ENCODE data around the gene ZFYVE26. TPM values are rescaled to one million over a fixed set of nuclear protein-coding genes. Genes with fewer than 3 reads are reported as not detected.

The ZFYVE26 gene
- polyA plus RNA-seq, 3 donors = 1.0 to 17.6 (median 2.3) TPM

GRCh38 chr14:67778792-67779191 is 37.6 kb downstream of the ZFYVE26 start:
- Histone ChIP-seq H3K4me2 (replicated peaks; ENCODE audit: extremely low read depth, low read length, poor library complexity, severe bottlenecking) (no peak overlapping the region), H3K4me3 (replicated peaks in 1 of 3; ENCODE audit: low read depth in 2 of 3, low read length in 3 of 3) (no peak overlapping the region), H3K4me1 (ENCODE audit: control insufficient read depth in 1 of 2, insufficient read depth in 2 of 2, low read length in 2 of 2) (peaks cover 0 to 5% of the 10 kb centered on the region in 2 donors), H3K9ac (ENCODE audit: insufficient read depth, low read length, poor library complexity, severe bottlenecking) (no peak overlapping the region), H3K27ac (ENCODE audit: low read depth in 1 of 2, low read length in 2 of 2) (peak overlapping the region in 1 of 2 donors; percentile 64), H2AFZ (ENCODE audit: insufficient read depth, low read depth, low read length, poor library complexity, severe bottlenecking) (no peak overlapping the region), H4K20me1 (ENCODE audit: insufficient read depth, low read length) (no peaks in the 10 kb centered on the region), H3K27me3 (ENCODE audit: control insufficient read depth in 2 of 2, insufficient read depth in 2 of 2, low read length in 2 of 2) (no peaks in the 10 kb centered on the region), H3K36me3 (replicated peaks in 1 of 2; ENCODE audit: control insufficient read depth in 1 of 2, insufficient read depth in 2 of 2, low read length in 2 of 2) (peaks cover 97 to 100% of the 10 kb centered on the region in 2 donors), H3K79me2 (ENCODE audit: insufficient read depth, low read length) (no peaks in the 10 kb centered on the region), H3K9me3 (replicated peaks in 1 of 2; ENCODE audit: control insufficient read depth in 1 of 2, insufficient read depth in 1 of 2, low read length in 2 of 2) (no peaks in the 10 kb centered on the region)
- H3K27me3 Mint-ChIP-seq (ENCODE audit: low read depth in 3 of 3) = no peaks in the 10 kb centered on the region
- intact Hi-C loops (cut with micrococcal nuclease) = no loop called here
- H3K4me3 Mint-ChIP-seq = no peak overlapping the region
- peak in 2 of 3 donors; percentile 6 to 19 for DNase-seq
- H3K4me1 Mint-ChIP-seq = peaks cover 6% of the 10 kb centered on the region
- no CpG with 5 or more reads among the region's 1 CpG for WGBS (ENCODE audit: insufficient coverage)
- H3K27ac Mint-ChIP-seq = peak overlapping the region in 6 of 7 donors; percentile 27 to 74 (median 66)
- H3K9me3 Mint-ChIP-seq = no peaks in the 10 kb centered on the region
- no peak for TF ChIP-seq CTCF (IDR thresholded peaks at IDR 0.05)
- H3K36me3 Mint-ChIP-seq = peaks cover 93 to 97% of the 10 kb centered on the region in 2 donors

- Mint-ChIP-seq H3K4me1 (peaks cover 6% of the 10 kb centered on the region), H3K36me3 (peaks cover 90 to 98% of the 10 kb centered on the region in 2 donors), H3K27ac (no peak overlapping the region), H3K4me3 (no peak overlapping the region), H3K27me3 (ENCODE audit: low read depth in 3 of 3) (no peaks in the 10 kb centered on the region), H3K9me3 (no peaks in the 10 kb centered on the region)
- intact Hi-C loops (cut with micrococcal nuclease) = no loop called here
- Histone ChIP-seq H3K36me3 (replicated peaks in 1 of 2; ENCODE audit: control insufficient read depth in 1 of 2, insufficient read depth in 2 of 2, low read length in 2 of 2) (peaks cover 97 to 100% of the 10 kb centered on the region in 2 donors), H3K27me3 (ENCODE audit: control insufficient read depth in 2 of 2, insufficient read depth in 2 of 2, low read length in 2 of 2) (no peaks in the 10 kb centered on the region), H3K27ac (ENCODE audit: low read depth in 1 of 2, low read length in 2 of 2) (no peak overlapping the region), H3K9ac (ENCODE audit: insufficient read depth, low read length, poor library complexity, severe bottlenecking) (no peak overlapping the region), H3K4me2 (replicated peaks; ENCODE audit: extremely low read depth, low read length, poor library complexity, severe bottlenecking) (no peak overlapping the region), H3K4me1 (ENCODE audit: control insufficient read depth in 1 of 2, insufficient read depth in 2 of 2, low read length in 2 of 2) (peaks cover 0 to 5% of the 10 kb centered on the region in 2 donors), H3K9me3 (replicated peaks in 1 of 2; ENCODE audit: control insufficient read depth in 1 of 2, insufficient read depth in 1 of 2, low read length in 2 of 2) (no peaks in the 10 kb centered on the region), H2AFZ (ENCODE audit: insufficient read depth, low read depth, low read length, poor library complexity, severe bottlenecking) (no peak overlapping the region), H3K79me2 (ENCODE audit: insufficient read depth, low read length) (no peaks in the 10 kb centered on the region), H3K4me3 (replicated peaks in 1 of 3; ENCODE audit: low read depth in 2 of 3, low read length in 3 of 3) (no peak overlapping the region), H4K20me1 (ENCODE audit: insufficient read depth, low read length) (no peaks in the 10 kb centered on the region)
- no peak for TF ChIP-seq CTCF (IDR thresholded peaks at IDR 0.05)
- no CpG with 5 or more reads among the region's 4 CpGs for WGBS (ENCODE audit: insufficient coverage)
- DNase-seq = no peak
Observed at GRCh38 chr14:67776653-67777322, 39.6 kb downstream of the ZFYVE26 start.

Measured in CD14-positive monocyte (primary cell).